Activated B cell treated with CpG ODN at 0.5 μM for 24 hours (primary cell): ENCODE measurements around the gene AGBL4. TPM values are rescaled to one million over a fixed set of nuclear protein-coding genes. Genes with fewer than 3 reads are reported as not detected.

Experiments
- ATAC-seq: fragments of 200-7000 bp; cut with Tn5 transposase; one replicate; pipeline ENCODE4 v1.10.0; 2021; ENCODE audit warnings: low read depth, mild to moderate bottlenecking, moderate library complexity
- CTCF ChIA-PET: fragments of 350-600 bp; sonication (Branson Sonifier 250); formaldehyde crosslinking; loops from one replicate; lab custom pipeline; 2021; ENCODE audit warnings: antibody characterized with exemption; lab: Charles Lee
- POLR2A ChIA-PET: fragments of 350-600 bp; sonication (Branson Sonifier 250); formaldehyde crosslinking; loops from one replicate; lab custom pipeline; 2021; ENCODE audit warnings: antibody characterized with exemption; lab: Charles Lee
- DNase-seq: peaks from one replicate; pipeline ENCODE4 v3.0.0; 2022
- H3K27ac Mint-ChIP-seq: one replicate; pipeline ENCODE4 v1.8.0; 2020; ENCODE audit warnings: mixed read lengths
- H3K27me3 Mint-ChIP-seq: one replicate; pipeline ENCODE4 v1.8.0; 2021; ENCODE audit warnings: mixed read lengths
- H3K36me3 Mint-ChIP-seq: one replicate; pipeline ENCODE4 v1.8.0; 2021; ENCODE audit warnings: low read depth, mixed read lengths
- H3K4me1 Mint-ChIP-seq: one replicate; pipeline ENCODE4 v1.8.0; 2021; ENCODE audit warnings: mixed read lengths
- H3K4me3 Mint-ChIP-seq: one replicate; pipeline ENCODE4 v1.8.0; 2020; ENCODE audit warnings: mild to moderate bottlenecking, mixed read lengths
- H3K9me3 Mint-ChIP-seq: one replicate; pipeline ENCODE4 v1.8.0; 2020; ENCODE audit warnings: mixed read lengths
- CTCF ChIP-seq: fragments of 200-600 bp; IDR thresholded peaks from one replicate; pipeline ENCODE4 v1.8.0; 2022; ENCODE audit warnings: antibody characterized with exemption, mild to moderate bottlenecking
- intact Hi-C: fragments of 100-400 bp; cut with micrococcal nuclease; formaldehyde crosslinking; loops from one replicate; pipeline ENCODE4 v1.15.1; 2024
- total RNA-seq: library from RNA; stranded (reverse); gene quantifications from 2 replicates; pipeline ENCODE4 v1.2.3, GENCODE V29; 2022

AGBL4 gene
- total RNA-seq, 1 donor from 2014 or later: 0.24 TPM

- H3K27ac Mint-ChIP-seq: no peak overlapping the region
- no peak overlapping the region for H3K4me3 Mint-ChIP-seq
- ATAC-seq (no peak), DNase-seq (no peak)
- H3K4me1 Mint-ChIP-seq: no peaks in the 10 kb centered on the region
- TF ChIP-seq CTCF: no peak
- H3K36me3 Mint-ChIP-seq: no peaks in the 10 kb centered on the region
- intact Hi-C loops: no loop called here
- H3K9me3 Mint-ChIP-seq: no peaks in the 10 kb centered on the region
- ChIA-PET POLR2A (no interaction called here), CTCF (no interaction called here)
- peaks cover 12% of the 10 kb centered on the region for H3K27me3 Mint-ChIP-seq
Observed at GRCh38 chr1:48903291-48903690, 1120.5 kb downstream of the AGBL4 start.

GRCh38 chr1:48898894-48899293 is 1124.9 kb downstream of the AGBL4 start:
- H3K4me1 Mint-ChIP-seq: no peaks in the 10 kb centered on the region
- no peaks in the 10 kb centered on the region for H3K9me3 Mint-ChIP-seq
- intact Hi-C loops: no loop called here
- no peak for TF ChIP-seq CTCF
- DNase-seq: no peak
- no peak overlapping the region for H3K4me3 Mint-ChIP-seq
- peaks cover 8% of the 10 kb centered on the region for H3K27me3 Mint-ChIP-seq
- POLR2A ChIA-PET: no interaction called here
- H3K27ac Mint-ChIP-seq: no peak overlapping the region
- CTCF ChIA-PET: no interaction called here
- ATAC-seq: no peak
- no peaks in the 10 kb centered on the region for H3K36me3 Mint-ChIP-seq

GRCh38 chr1:48889615-48890014 is 1134.1 kb downstream of the AGBL4 start:
- ChIA-PET CTCF (no interaction called here), POLR2A (no interaction called here)
- peaks cover 2% of the 10 kb centered on the region for H3K27me3 Mint-ChIP-seq
- ATAC-seq (no peak), DNase-seq (no peak)
- intact Hi-C loops: no loop called here
- H3K9me3 Mint-ChIP-seq: peaks cover 4% of the 10 kb centered on the region
- TF ChIP-seq CTCF: no peak
- no peak overlapping the region for H3K27ac Mint-ChIP-seq
- H3K36me3 Mint-ChIP-seq: no peaks in the 10 kb centered on the region
- H3K4me1 Mint-ChIP-seq: peaks cover 9% of the 10 kb centered on the region
- H3K4me3 Mint-ChIP-seq: no peak overlapping the region

GRCh38 chr1:48889082-48889481 is 1134.7 kb downstream of the AGBL4 start:
- Mint-ChIP-seq H3K36me3 (no peaks in the 10 kb centered on the region), H3K27me3 (peaks cover 2% of the 10 kb centered on the region), H3K4me1 (peaks cover 9% of the 10 kb centered on the region), H3K9me3 (peaks cover 4% of the 10 kb centered on the region), H3K4me3 (no peak overlapping the region), H3K27ac (no peak overlapping the region)
- DNase-seq: no peak
- POLR2A ChIA-PET: no interaction called here
- CTCF ChIA-PET: no interaction called here
- ATAC-seq: no peak
- no peak for TF ChIP-seq CTCF
- intact Hi-C loops: no loop called here

- no peak for DNase-seq
- no peak for TF ChIP-seq CTCF
- ATAC-seq: no peak
- intact Hi-C loops: no loop called here
- ChIA-PET POLR2A (no interaction called here), CTCF (no interaction called here)
- H3K27ac Mint-ChIP-seq: no peak overlapping the region
- peaks cover 5% of the 10 kb centered on the region for H3K27me3 Mint-ChIP-seq
- no peak overlapping the region for H3K4me3 Mint-ChIP-seq
- peaks cover under 1% of the 10 kb centered on the region for H3K9me3 Mint-ChIP-seq
- H3K36me3 Mint-ChIP-seq: no peaks in the 10 kb centered on the region
- H3K4me1 Mint-ChIP-seq: peaks cover 9% of the 10 kb centered on the region
Observed at GRCh38 chr1:48887796-48888195, 1136.0 kb downstream of the AGBL4 start.
